HG03469 (cell line): ENCODE data around the gene ZDHHC9.

Experiments
- ATAC-seq: cut with Tn5 transposase; IDR thresholded peaks from one replicate; pipeline ENCODE4 v1.9.1; 2021; ENCODE audit warnings: mild to moderate bottlenecking, moderate library complexity, moderate number of reproducible peaks; ENCODE audit not compliant: unreplicated experiment

Gene ZDHHC9

GRCh38 chrX:129787336-129788055, 56.2 kb downstream of the ZDHHC9 start:
- no peak for ATAC-seq

GRCh38 chrX:129786210-129786651, 57.5 kb downstream of the ZDHHC9 start:
- peak; percentile 81 for ATAC-seq

GRCh38 chrX:129785160-129785947, 58.3 kb downstream of the ZDHHC9 start:
- ATAC-seq, result no peak

- ATAC-seq, result no peak
Measured at GRCh38 chrX:129784371-129784770, 59.3 kb downstream of the ZDHHC9 start.

- no peak for ATAC-seq
Measured at GRCh38 chrX:129783291-129783713, 60.4 kb downstream of the ZDHHC9 start.

GRCh38 chrX:129782706-129783105, 61.0 kb downstream of the ZDHHC9 start:
- ATAC-seq, result no peak

GRCh38 chrX:129781680-129782495, 61.8 kb downstream of the ZDHHC9 start:
- no peak for ATAC-seq

GRCh38 chrX:129781134-129781672, 62.5 kb downstream of the ZDHHC9 start:
- ATAC-seq, result peak; percentile 65

- ATAC-seq, result no peak
Measured at GRCh38 chrX:129780441-129781105, 63.1 kb downstream of the ZDHHC9 start.

- ATAC-seq, result peak; percentile 22
Measured at GRCh38 chrX:129779747-129780146, 63.9 kb downstream of the ZDHHC9 start, which contains the start of gene SASH3. SASH3 (plus strand) TSS chrX:129779949; CDS start chrX:129780098, 149 bp downstream.

- no peak for ATAC-seq
Measured at GRCh38 chrX:129779086-129779672, 64.5 kb downstream of the ZDHHC9 start.

GRCh38 chrX:129777218-129778030, 66.3 kb downstream of the ZDHHC9 start:
- no peak for ATAC-seq

- ATAC-seq, result no peak
Measured at GRCh38 chrX:129773649-129774458, 69.8 kb downstream of the ZDHHC9 start.

- peak; percentile 53 for ATAC-seq
Measured at GRCh38 chrX:129772796-129773431, 70.8 kb downstream of the ZDHHC9 start.

GRCh38 chrX:129771266-129771995, 72.3 kb downstream of the ZDHHC9 start:
- no peak for ATAC-seq

- ATAC-seq, result peak; percentile 35
Measured at GRCh38 chrX:129769467-129770154, 74.1 kb downstream of the ZDHHC9 start.
